ENCODE measurements around the gene CHRNA5.

Gene CHRNA5

DNA sequence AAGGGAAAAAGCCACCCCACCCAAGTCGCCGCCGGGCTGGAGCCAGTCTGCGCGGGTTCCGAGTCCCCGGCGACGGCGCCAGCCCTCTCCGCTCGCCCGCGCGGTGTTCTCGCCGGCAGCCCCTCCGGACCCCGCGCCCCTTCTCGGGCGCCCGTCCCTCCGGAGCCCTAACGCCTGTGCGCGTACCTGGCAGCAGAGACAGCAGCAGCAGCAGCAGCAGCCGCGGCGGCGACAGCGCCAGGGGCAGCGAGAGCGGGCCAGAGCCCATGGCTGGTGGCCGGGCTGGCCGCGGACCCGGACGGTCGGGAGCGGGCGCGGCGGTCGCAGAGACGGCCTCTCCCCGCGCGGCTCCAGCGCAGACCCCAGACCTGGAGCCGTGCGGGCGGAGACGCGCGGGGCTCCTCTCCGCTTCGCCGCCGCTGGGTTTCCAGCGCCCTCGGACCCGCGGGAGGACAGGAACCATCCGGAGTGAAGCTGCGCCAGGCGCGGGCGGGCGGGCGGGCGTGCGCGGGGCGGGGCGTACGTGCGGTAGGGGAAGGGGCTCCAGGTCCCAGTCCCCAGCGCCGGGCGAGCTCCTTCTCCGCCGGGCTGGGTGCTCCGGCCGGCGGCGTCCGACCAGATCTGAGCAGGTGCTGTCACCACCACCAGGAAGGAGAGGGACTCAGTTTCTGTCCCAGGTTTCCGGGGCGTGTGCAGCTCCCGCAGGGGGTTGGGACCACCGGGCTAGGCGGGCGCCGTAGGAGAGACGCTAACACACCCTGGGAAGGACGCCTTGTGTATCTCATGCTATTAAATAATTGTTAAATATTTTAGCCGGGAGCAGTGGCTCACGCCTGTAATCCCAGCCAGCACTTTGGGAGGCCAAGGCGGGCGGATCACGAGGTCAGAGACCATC, 55.5 kb downstream of the CHRNA5 start, which contains the start of gene CHRNA3:
CHRNA3 (minus strand) TSS at position 470 of the 895 bp plus-strand sequence; CDS start at position 268, 202 bp downstream.
- no peak for DNase-seq (ENCODE audit: low read depth in 2 of 2)

DNA sequence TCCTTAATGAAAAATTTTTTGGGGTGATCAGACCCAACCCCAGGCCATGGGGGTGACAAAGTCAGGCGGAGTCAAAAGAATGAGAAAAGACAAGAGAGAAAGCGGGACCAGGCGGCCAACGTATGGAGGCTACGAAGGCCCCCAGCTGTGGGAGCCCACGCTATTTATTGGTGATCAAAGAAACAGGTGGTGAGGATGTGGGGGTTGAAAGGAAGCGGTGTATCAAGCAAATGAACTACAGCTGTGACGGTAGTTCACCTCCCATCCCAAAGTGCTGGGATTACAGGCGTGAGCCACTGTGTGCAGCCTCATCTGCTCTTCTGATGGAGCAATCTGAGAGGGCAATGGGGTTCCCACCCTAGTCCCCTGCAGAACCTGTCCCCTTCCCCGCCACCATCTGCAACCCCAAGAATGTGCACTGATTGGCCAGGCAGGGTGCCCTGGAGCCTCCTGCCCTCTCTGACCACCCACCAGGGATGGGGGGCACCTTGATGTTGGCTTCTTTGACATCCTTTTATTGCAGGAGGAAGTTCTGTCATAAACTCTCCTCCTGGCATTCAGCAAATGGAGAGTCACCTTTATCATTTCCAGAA, 56.6 kb downstream of the CHRNA5 start:
- no peak for DNase-seq (ENCODE audit: low read depth in 2 of 2)

- DNase-seq (ENCODE audit: low read depth in 2 of 2), result no peak
These were observed 58.6 kb downstream of the CHRNA5 start for GRCh38 chr15:78623786-78624497.

DNA sequence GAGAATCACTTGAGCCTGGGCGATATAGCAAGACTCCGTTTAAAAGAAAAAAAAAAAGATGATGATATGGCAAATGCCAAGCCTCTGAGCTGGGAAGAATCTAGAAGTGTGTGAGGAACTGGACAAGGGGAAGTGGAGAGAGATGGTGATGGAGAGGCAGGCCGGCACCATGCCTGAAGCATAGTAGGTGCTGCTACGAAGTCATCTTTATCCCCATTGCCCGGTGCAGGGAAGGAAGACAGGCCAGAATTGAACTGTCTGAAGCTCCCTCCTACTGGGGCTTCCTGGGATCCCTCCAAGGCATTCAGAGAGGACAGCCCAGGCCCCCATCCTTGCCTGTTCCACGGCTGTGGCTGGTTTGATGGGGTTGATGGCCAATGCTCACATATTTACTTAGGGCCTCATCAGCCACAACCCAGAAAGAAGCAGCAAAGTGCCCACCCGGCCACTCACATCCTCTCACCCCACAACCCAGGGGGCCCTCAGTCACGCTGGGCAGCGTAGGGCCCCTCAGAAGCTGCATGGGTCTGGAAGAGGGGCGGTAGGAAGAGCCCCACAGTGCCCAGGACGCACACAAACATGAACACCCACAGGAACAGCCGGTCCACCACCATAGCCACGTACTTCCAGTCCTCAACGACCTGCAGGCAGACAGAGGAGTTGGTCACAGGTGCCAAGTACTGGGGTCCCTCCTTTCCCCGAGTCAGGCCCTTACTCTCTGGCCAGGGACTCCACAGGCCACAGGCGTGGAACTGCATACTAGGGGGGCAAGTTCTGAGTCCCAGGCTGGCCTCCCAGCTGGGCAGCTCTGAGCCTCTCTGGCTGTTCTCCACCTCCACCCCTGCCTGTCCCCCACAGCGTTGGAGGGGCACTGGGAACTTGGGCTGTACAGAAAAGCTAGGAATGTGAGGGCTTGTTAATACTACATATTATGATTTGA, 59.6 kb downstream of the CHRNA5 start:
- no peak for DNase-seq (ENCODE audit: low read depth in 2 of 2)

DNA sequence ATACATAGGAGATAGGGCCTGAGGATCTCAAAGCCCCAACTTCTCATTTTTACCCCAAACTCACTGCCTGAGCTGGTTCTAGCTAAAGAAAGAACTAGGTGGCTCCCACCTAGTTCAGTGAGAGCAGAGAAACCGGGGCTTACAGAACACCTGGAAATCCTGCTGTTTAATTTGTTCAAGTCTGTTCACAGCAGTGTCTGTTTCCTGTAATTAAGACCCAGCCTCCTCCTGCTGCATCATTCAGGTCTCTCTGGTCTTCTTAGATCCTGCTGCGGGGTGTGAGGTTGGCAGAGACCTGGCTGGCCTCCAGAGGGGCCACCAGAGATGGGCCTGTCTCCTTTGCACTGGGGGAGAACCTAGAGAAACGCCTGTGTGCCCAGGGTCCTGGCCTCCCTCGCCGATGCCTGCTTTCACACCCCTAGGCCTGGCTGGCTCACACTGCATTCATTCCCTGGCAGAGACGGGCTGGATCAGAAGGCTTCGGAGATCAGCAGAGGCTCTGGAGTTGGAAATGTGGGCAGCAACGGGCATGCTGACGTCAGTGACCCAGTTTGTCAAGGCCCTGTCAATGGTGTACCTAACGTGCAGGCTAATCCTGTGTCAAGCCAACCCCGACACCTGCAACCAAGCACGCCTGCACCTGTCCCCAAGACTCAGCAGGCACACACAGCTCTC, 60.4 kb downstream of the CHRNA5 start:
- no peak for DNase-seq (ENCODE audit: low read depth in 2 of 2)

- no peak for DNase-seq (ENCODE audit: low read depth in 2 of 2)
These were observed 61.2 kb downstream of the CHRNA5 start for GRCh38 chr15:78626381-78626995.

DNA sequence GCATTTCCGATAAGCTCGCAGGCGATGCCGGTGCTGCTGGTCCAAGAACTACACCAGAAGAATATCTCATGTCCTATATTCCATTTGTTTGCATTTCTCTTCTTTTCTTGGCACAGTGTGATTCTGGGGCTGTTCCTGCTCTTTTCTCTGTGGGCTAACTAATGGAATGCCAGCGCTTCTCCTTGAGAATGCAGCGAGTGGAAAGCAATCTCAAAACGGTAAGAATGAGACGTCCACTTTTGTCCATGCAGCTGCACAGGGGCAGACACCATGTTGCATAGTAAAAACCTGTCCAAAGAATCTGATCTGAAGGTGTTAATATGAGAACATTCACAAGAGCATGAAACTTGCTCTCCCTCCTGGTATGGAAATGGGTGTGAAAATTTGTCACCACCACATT, 62.0 kb downstream of the CHRNA5 start:
- no peak for DNase-seq (ENCODE audit: low read depth in 2 of 2)

GRCh38 chr15:78628227-78628626, 62.9 kb downstream of the CHRNA5 start:
- no peak for DNase-seq (ENCODE audit: low read depth in 2 of 2)

- no peak for DNase-seq (ENCODE audit: low read depth in 2 of 2)
These were observed 63.9 kb downstream of the CHRNA5 start for GRCh38 chr15:78629031-78629715.

- no peak for DNase-seq (ENCODE audit: low read depth in 2 of 2)
These were observed 64.4 kb downstream of the CHRNA5 start for GRCh38 chr15:78629716-78630065.

- no peak for DNase-seq (ENCODE audit: low read depth in 2 of 2)
These were observed 65.7 kb downstream of the CHRNA5 start for GRCh38 chr15:78630886-78631633.

DNA sequence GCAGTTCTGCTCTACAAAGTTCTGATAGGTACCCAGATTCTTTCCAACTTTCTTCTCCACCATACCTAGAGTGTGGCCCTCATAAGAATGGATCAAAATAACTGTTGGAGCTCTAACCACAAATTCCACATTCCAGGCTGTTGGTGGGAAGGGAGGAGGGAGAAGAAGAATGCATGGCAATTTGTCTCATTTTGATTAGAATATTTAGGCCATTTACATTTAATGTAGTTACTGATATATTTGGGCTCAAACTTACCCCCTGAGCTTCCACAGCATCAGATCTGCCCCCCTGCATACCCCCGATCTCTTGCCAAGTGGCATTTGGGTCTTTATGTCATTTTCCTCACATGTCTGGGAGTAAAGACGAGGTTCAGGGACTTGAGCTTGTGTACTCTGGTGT, 68.0 kb downstream of the CHRNA5 start:
- no peak for DNase-seq (ENCODE audit: low read depth in 2 of 2)

- no peak for DNase-seq (ENCODE audit: low read depth in 2 of 2)
These were observed 69.2 kb downstream of the CHRNA5 start for GRCh38 chr15:78634210-78635145.

- DNase-seq (ENCODE audit: low read depth in 2 of 2), result no peak
These were observed 70.0 kb downstream of the CHRNA5 start for GRCh38 chr15:78635346-78635745.

- DNase-seq (ENCODE audit: low read depth in 2 of 2), result no peak
These were observed 71.1 kb downstream of the CHRNA5 start for GRCh38 chr15:78636378-78636859.

- no peak for DNase-seq (ENCODE audit: low read depth in 2 of 2)
These were observed 72.6 kb downstream of the CHRNA5 start for GRCh38 chr15:78637776-78638435.

GRCh38 chr15:78638658-78639314, 73.5 kb downstream of the CHRNA5 start:
- DNase-seq (ENCODE audit: low read depth in 2 of 2), result no peak
